Measurements from ENCODE around the gene INSYN1. TPM values are rescaled to one million over a fixed set of nuclear protein-coding genes. Genes with fewer than 3 reads are reported as not detected.
A peak's percentile ranks its signal among the peaks of the same experiment; 100 is the strongest.

Gene INSYN1
- total RNA-seq, 6 donors from 2014 or later: 3.1 to 17.1 (median 5.1) TPM

DNA sequence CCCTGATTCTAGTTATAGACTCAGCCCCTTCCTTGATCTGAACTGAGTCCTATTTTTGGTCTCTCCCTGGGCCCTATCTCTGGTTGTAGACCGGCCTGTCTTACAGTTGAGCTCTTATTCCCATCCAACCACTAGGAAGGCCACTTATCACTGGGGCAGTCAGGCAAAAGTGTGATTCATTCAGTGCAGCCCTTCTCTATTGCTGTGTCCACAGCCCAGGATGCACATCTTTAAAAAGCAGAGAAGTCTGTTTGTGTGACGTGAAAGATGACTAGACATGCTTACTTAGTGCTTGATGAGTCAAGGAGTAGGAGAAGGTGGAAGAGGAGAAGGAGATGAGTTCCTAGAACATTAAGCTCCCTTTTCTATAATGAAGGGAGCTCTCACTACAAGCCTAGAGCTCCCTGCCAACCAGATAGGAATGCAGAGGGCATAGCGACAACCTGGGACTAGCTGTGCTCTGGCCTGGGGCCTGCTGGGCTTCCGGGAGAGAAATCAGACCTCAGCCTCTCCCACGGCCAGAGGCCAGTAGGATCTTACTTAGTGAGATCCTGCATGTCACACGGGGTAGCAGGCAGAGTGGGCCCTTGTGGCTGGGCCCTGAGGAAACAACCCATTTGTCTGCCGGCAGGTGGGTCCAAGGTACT lies 25.7 kb downstream of the INSYN1 start:
- no peak overlapping the region for H3K27ac ChIP-seq
- no peaks in the 10 kb centered on the region for H3K36me3 ChIP-seq
- TF ChIP-seq POLR2A (IDR thresholded peaks at IDR 0.05): no peak
- TF ChIP-seq, protein P1, sequence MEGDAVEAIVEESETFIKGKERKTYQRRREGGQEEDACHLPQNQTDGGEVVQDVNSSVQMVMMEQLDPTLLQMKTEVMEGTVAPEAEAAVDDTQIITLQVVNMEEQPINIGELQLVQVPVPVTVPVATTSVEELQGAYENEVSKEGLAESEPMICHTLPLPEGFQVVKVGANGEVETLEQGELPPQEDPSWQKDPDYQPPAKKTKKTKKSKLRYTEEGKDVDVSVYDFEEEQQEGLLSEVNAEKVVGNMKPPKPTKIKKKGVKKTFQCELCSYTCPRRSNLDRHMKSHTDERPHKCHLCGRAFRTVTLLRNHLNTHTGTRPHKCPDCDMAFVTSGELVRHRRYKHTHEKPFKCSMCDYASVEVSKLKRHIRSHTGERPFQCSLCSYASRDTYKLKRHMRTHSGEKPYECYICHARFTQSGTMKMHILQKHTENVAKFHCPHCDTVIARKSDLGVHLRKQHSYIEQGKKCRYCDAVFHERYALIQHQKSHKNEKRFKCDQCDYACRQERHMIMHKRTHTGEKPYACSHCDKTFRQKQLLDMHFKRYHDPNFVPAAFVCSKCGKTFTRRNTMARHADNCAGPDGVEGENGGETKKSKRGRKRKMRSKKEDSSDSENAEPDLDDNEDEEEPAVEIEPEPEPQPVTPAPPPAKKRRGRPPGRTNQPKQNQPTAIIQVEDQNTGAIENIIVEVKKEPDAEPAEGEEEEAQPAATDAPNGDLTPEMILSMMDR (IDR thresholded peaks at IDR 0.05): no peak
- no peak for TF ChIP-seq POLR2AphosphoS5 (IDR thresholded peaks at IDR 0.05)
- TF ChIP-seq EP300 (IDR thresholded peaks at IDR 0.05): no peak
- ATAC-seq (ENCODE audit: low FRiP score in 2 of 2) (no peak), DNase-seq (no peak)
- no peak overlapping the region for H3K4me3 ChIP-seq
- H3K27me3 ChIP-seq: no peaks in the 10 kb centered on the region
- 90 to 93% methylated on average over 7 of the region's 7 CpGs for WGBS, 2 donors
- no peaks in the 10 kb centered on the region for H3K4me1 ChIP-seq
- no peaks in the 10 kb centered on the region for H3K9me3 ChIP-seq

DNA sequence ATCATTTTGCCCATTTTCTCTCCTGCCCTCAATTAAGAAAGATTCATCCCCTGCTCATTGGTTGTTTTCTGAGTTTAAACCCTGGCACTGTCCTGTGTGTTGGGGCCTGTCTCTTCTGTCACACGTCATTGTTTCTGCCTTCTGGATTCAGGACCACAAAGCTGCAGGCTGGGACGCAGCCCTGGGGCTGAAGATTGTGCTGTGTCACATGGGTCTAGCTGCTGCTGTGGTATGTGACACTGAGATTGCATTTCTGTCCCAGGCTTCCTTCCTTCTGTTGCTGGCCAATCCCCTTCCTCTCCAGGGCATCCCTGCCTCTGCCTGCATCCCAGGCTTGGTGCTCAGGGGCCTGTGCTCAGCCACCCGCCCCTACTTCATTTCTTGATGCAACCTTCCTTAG lies 28.9 kb downstream of the INSYN1 start:
- ATAC-seq (ENCODE audit: low FRiP score in 2 of 2): no peak

DNA sequence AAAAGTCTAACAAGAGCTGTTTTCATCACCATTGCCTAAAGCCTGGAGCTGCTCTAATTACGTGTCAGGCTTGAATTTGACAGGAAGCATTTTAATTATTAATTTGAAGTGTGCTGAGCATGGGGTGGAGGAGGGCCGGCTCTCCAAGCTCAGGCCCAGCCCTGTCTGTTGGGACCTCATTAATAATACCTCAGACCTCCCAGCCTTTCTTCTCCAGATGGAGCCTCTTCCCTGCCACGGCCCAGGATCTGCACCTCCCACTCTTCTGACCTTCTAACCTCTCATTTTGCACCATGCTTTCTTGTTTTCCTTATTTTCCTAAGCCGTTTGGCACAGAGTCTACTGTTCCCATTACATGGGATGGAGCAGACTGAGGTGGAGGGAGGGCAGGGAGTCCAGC lies 30.0 kb downstream of the INSYN1 start:
- Histone ChIP-seq H3K36me3 (no peaks in the 10 kb centered on the region), H3K27me3 (no peaks in the 10 kb centered on the region), H3K4me3 (no peak overlapping the region), H3K4me1 (no peaks in the 10 kb centered on the region), H3K27ac (no peak overlapping the region), H3K9me3 (no peaks in the 10 kb centered on the region)
- TF ChIP-seq, protein P1 (IDR thresholded peaks at IDR 0.05): no peak
- TF ChIP-seq EP300 (IDR thresholded peaks at IDR 0.05) (no peak), POLR2AphosphoS5 (IDR thresholded peaks at IDR 0.05) (no peak), POLR2A (IDR thresholded peaks at IDR 0.05) (no peak)
- ATAC-seq (ENCODE audit: low FRiP score in 2 of 2) (peak in 1 of 2 donors; percentile 41), DNase-seq (no peak)
- WGBS, 2 donors: 40 to 43% methylated on average over 4 of the region's 4 CpGs

More for the DNA sequence above, 28.9 kb downstream of the INSYN1 start:
- TF ChIP-seq POLR2AphosphoS5 (IDR thresholded peaks at IDR 0.05) (no peak), EP300 (IDR thresholded peaks at IDR 0.05) (no peak), POLR2A (IDR thresholded peaks at IDR 0.05) (no peak)
- TF ChIP-seq, protein P1 (IDR thresholded peaks at IDR 0.05): no peak
- no peak overlapping the region for H3K4me3 ChIP-seq
- no peak overlapping the region for H3K27ac ChIP-seq
- H3K27me3 ChIP-seq: no peaks in the 10 kb centered on the region
- no peaks in the 10 kb centered on the region for H3K36me3 ChIP-seq
- DNase-seq: no peak
- WGBS, 2 donors: 39 to 62% methylated on average over 3 of the region's 3 CpGs
- H3K9me3 ChIP-seq: no peaks in the 10 kb centered on the region
- no peaks in the 10 kb centered on the region for H3K4me1 ChIP-seq

DNA sequence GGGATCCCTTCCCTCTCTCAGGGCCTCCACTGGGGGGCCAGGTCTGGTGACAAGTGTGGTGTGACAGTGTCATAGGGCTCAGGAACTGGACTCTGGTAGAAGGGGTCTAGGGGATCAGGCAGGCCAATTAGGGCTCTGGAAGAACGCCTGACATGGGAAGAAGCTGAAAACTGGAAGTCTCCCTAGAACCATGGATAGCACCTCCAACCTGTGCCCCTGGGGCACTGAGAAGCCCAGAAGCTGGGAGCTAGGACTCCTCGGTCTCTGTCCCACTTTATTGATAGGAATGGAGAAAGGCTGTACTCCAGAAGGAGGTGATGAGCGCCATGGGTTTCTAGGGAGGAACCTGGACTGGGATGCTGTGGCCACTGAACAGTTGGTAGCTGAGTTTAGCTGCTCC lies 30.7 kb downstream of the INSYN1 start:
- DNase-seq (no peak), ATAC-seq (ENCODE audit: low FRiP score in 2 of 2) (no peak)
- no peaks in the 10 kb centered on the region for H3K27me3 ChIP-seq
- H3K36me3 ChIP-seq: no peaks in the 10 kb centered on the region
- TF ChIP-seq, protein P1 (IDR thresholded peaks at IDR 0.05): no peak
- TF ChIP-seq POLR2A (IDR thresholded peaks at IDR 0.05) (no peak), EP300 (IDR thresholded peaks at IDR 0.05) (no peak), POLR2AphosphoS5 (IDR thresholded peaks at IDR 0.05) (no peak)
- no peaks in the 10 kb centered on the region for H3K4me1 ChIP-seq
- no peak overlapping the region for H3K27ac ChIP-seq
- H3K9me3 ChIP-seq: no peaks in the 10 kb centered on the region
- no peak overlapping the region for H3K4me3 ChIP-seq
- 87 to 93% methylated on average over 3 of the region's 3 CpGs for WGBS, 2 donors

DNA sequence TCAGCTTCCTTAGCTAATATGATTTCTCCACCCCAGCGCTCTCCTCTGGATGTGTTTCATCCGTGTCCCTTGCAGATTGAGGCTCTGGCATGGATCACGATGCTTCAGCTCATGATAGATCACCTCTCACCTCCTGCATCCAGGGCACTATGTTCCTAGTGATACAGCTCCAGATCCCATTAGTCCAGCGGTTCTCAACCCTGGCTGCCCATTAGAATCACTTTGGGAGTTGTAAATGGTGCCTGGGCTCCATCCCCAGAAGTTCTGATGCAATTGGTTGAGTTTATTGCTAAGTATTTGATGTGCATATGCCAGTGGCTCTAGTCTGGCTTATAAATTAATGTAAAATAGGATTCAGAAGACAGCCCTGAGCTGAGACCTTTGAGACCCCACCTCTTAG lies 34.5 kb downstream of the INSYN1 start:
- Histone ChIP-seq H3K27me3 (no peaks in the 10 kb centered on the region), H3K4me3 (no peak overlapping the region), H3K4me1 (peaks cover 0 to 13% (median 9%) of the 10 kb centered on the region in 4 donors), H3K27ac (no peak overlapping the region), H3K36me3 (peaks cover 0 to 3% (median 3%) of the 10 kb centered on the region in 4 donors), H3K9me3 (no peaks in the 10 kb centered on the region)
- DNase-seq (no peak), ATAC-seq (ENCODE audit: low FRiP score in 2 of 2) (no peak)
- no peak for TF ChIP-seq POLR2AphosphoS5 (IDR thresholded peaks at IDR 0.05)
- no peak for TF ChIP-seq EP300 (IDR thresholded peaks at IDR 0.05)
- TF ChIP-seq, protein P1 (IDR thresholded peaks at IDR 0.05): no peak
- TF ChIP-seq POLR2A (IDR thresholded peaks at IDR 0.05): no peak
- WGBS, 2 donors: 82 to 84% methylated on average over 4 of the region's 4 CpGs
